ENCODE data around the gene LLGL1.

LLGL1 gene

DNA sequence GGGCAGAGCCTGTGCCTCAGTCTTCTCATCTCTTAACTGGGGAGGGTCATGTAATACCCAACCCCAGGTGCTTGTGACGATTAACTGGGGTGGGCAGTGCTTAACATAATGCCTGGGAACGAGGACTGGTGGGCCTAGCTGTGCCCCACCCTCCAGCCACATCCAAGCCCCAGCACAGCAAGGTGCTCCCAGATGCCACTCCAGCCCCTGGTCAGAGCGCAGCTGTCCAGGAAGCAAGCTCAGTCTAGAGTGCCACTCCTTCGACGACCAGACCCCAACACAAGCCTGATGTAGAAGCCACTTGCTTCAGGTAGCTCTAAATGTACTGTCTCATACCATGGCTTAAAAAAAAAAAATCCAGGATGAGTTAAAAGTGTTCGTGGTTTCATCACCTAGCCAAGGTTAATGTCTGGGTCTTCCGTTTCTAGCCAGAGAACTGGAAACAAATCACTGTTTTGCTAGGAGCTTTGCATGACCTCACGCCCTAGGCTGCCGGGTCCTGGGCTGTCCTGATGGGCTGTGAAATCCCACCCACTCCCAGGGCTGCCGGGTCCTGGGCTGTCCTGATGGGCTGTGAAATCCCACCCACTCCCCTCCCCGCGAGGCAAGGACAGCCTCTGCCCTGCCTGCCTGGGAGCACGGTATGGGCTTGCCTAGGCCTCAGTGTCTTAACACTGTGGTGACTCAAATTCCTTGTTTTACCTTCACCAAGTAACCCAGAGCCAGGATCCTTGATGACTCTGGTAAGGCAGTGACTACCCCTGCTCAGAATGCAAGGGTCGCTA is 42.7 kb downstream of the LLGL1 start:
- in situ Hi-C loops (cut with MboI; ENCODE audit: low sequenced_read_pairs): no loop called here

GRCh38 chr17:18270046-18270931 is 44.9 kb downstream of the LLGL1 start:
- in situ Hi-C loops (cut with MboI; ENCODE audit: low sequenced_read_pairs): no loop called here

GRCh38 chr17:18277076-18277475 is 51.6 kb downstream of the LLGL1 start:
- in situ Hi-C loops (cut with MboI; ENCODE audit: low sequenced_read_pairs): no loop called here

- in situ Hi-C loops (cut with MboI; ENCODE audit: low sequenced_read_pairs): no loop called here
Observed at GRCh38 chr17:18278867-18279266, 53.4 kb downstream of the LLGL1 start.

DNA sequence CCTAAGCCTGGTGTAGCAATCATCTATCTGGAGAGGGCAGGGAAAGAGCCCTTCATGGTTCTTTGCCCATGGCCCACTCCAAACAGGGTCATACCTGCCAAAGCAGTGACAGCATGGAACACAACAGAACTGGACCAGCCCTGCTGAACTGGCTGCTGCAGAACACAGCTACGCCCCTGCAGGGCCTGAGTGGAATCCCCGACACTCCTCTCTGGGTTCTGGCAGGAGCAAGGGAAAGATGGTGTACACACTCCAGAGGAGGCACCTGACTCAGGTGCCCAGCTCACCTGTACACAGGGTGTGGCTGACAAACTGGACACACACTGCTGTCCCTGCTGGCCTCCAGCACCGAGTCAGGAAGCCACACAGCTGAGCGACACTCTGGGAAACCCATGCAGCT is 54.8 kb downstream of the LLGL1 start:
- in situ Hi-C loops (cut with MboI; ENCODE audit: low sequenced_read_pairs): no loop called here

GRCh38 chr17:18280766-18281371 is 55.4 kb downstream of the LLGL1 start:
- in situ Hi-C loops (cut with MboI; ENCODE audit: low sequenced_read_pairs): no loop called here

GRCh38 chr17:18281788-18282187 is 56.4 kb downstream of the LLGL1 start:
- in situ Hi-C loops (cut with MboI; ENCODE audit: low sequenced_read_pairs): no loop called here

DNA sequence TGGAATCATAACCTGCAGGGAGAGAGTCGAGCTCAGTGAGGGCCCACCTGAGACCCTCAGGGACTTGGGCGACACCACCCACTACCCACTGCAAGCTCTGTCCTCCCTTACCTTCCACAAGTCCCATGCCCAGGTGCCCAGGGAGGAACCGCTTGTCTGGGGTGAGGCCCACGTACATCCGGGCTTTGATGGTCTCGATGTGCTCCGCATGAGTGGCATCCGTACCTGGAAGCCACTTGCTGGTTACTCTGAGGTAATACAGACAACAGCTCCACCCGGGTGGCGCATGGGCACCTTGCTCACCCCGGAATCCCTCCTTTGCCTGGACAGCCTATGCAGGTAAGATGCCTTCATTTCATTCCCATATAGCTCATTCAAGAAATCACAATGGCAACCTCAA is 59.9 kb downstream of the LLGL1 start:
- in situ Hi-C loops (cut with MboI; ENCODE audit: low sequenced_read_pairs): no loop called here

DNA sequence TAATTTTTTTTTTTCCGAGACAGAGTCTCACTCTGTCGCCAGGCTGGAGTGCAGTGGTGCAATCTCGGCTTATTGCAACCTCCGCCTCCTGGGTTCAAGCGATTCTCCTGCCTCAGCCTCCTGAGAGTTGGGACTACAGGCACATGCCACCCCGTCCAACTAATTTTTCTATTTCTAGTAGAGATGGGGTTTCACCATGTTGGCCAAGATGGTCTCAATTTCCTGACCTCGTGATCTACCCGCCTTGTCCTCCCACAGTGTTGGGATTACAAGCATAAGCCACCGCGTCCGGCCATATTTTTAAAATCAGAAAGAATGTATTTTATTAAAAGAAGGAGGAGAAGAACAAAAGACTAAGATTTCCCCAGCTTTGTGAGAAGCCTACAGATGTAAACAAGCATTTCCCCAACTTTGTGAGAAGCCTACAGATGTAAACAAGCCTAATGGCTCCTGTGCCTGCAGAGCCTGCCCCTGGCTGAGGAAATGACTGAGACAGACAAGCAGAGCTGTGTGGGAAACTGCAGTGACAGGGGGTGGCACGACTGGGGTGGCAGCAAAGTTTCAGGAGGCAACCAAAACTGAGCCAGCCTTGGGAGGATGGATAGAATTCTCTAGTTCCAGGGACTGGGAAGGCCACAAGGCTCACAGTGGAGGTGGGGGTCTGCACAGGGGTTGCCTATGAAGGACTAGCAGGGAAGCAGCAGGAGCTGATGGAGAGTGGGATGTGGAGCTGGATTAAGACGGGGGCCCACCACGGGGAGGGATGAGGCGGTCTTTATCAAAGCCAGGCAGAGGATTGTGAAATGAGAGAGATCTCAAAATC is 66.5 kb downstream of the LLGL1 start:
- in situ Hi-C loops (cut with MboI; ENCODE audit: low sequenced_read_pairs): no loop called here

Data from HL-60/S4 treated with retinoic acid at 250 ng/mL for 4 days and 3 days (cell line).